ENCODE measurements around the gene UCHL5. TPM values are rescaled to one million over a fixed set of nuclear protein-coding genes. Genes with fewer than 3 reads are reported as not detected.

Gene UCHL5
- total and polyA plus RNA-seq, 2 of the 13 experiments (the other 11 are each of a cell fraction or from before 2014, with no cell fraction given): 18.2 to 44.1 TPM

GRCh38 chr1:193059282-193060114 lies at the start of gene UCHL5, which contains the start of gene RO60 (continued):
- TF ChIP-seq PAXIP1 (CRISPR knock-in tag; conservative IDR thresholded peaks at IDR 0.05) (peak; percentile 71), ZNF652 (CRISPR knock-in tag; IDR thresholded peaks at IDR 0.05; ENCODE audit: borderline replicate concordance, low read depth) (no peak), FOXO1 (CRISPR knock-in tag; IDR thresholded peaks at IDR 0.05) (peak; percentile 85), ZNF451 (CRISPR knock-in tag; IDR thresholded peaks at IDR 0.05) (peak; percentile 51; the same call in 1 of the 2 replicates), THAP7 (CRISPR knock-in tag; IDR thresholded peaks at IDR 0.05) (peak; percentile 92), ZNF143 (CRISPR knock-in tag; IDR thresholded peaks at IDR 0.05) (peak; percentile 94), ZNF10 (CRISPR knock-in tag; IDR thresholded peaks at IDR 0.05; ENCODE audit: borderline replicate concordance, low read depth) (no peak), ZBTB49 (CRISPR knock-in tag; IDR thresholded peaks at IDR 0.05; ENCODE audit: borderline replicate concordance) (no peak), SUZ12 (IDR thresholded peaks at IDR 0.05; ENCODE audit: low read depth, low read length) (peak; percentile 41; the same call in 1 of the 2 replicates), CCDC6 (CRISPR knock-in tag; IDR thresholded peaks at IDR 0.05) (peak; percentile 97), HBP1 (CRISPR knock-in tag; IDR thresholded peaks at IDR 0.05; ENCODE audit: low read depth) (peak; percentile 87; the same call in 1 of the 2 replicates), ZNF335 (CRISPR knock-in tag; IDR thresholded peaks at IDR 0.05) (peak; percentile 98), ZNF496 (CRISPR knock-in tag; IDR thresholded peaks at IDR 0.05; ENCODE audit: insufficient replicate concordance) (no peak), CBFB (CRISPR knock-in tag; IDR thresholded peaks at IDR 0.05) (peak; percentile 86), HMGA1 (CRISPR knock-in tag; conservative IDR thresholded peaks at IDR 0.05) (no peak), ZNF484 (CRISPR knock-in tag; IDR thresholded peaks at IDR 0.05; ENCODE audit: borderline replicate concordance, low read depth) (no peak), DRAP1 (CRISPR knock-in tag; IDR thresholded peaks at IDR 0.05) (peak; percentile 82), ELF1 (CRISPR knock-in tag; IDR thresholded peaks at IDR 0.05) (peak; percentile 93), FOXP1 (IDR thresholded peaks at IDR 0.05) (no peak), FOXP1 (CRISPR knock-in tag; IDR thresholded peaks at IDR 0.05) (peak; percentile 43), MXD1 (CRISPR knock-in tag; IDR thresholded peaks at IDR 0.05) (no peak), RFX5 (IDR thresholded peaks at IDR 0.05; ENCODE audit: low read depth, low read length) (no peak)

Measured in HepG2 (cell line).